ENCODE data around the gene SLC6A9. TPM values are rescaled to one million over a fixed set of nuclear protein-coding genes. Genes with fewer than 3 reads are reported as not detected.

Gene SLC6A9
- polyA plus RNA-seq, 2 of the 4 experiments (the other 2 are of a cell fraction): 9.0 to 17.7 TPM

DNA sequence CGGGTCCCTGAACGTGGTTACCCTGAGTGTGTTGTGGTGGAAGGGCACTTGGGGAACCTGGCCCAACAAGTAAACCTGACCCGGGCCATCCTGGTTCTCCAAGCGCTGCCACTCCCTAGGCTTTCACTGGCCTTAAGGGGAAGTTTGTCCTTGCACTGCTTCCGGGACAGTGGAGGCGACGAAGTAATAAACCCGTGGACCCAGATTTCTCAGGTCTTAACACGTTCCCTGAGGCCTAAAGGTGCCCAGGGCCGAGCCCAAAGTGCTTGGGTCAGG is 40.1 kb downstream of the SLC6A9 start:
- Histone ChIP-seq H3K4me2 (peak overlapping the region; percentile 98), H3K9me3 (no peaks in the 10 kb centered on the region), H3K4me3 (peak overlapping the region; percentile 84), H3K27ac (peak overlapping the region; percentile 87 to 89), H3K4me1 (peaks cover 31% of the 10 kb centered on the region)
- CTCF ChIA-PET: interaction anchor here (0.9 to 4.1 kb wide), 2 partner anchors 13 to 227 kb away, joined by 3 to 18 read pairs; no protein-coding TSS in a partner anchor
- DNase-seq (ENCODE audit: low read depth in 1 of 2, low spot score in 1 of 2) (no peak), FAIRE-seq (no peak), ATAC-seq (peak; percentile 32 to 54; a peak in 2 of 6 replicates)
- POLR2A ChIA-PET: no interaction called here
- WGBS (ENCODE audit: missing lambda C conversion rate): 0% methylated on average over 3 of the region's 10 CpGs
- no peak for TF ChIP-seq FOSL2 (IDR thresholded peaks at IDR 0.05)
- no peak for TF ChIP-seq FOSL2 (CRISPR knock-in tag; IDR thresholded peaks at IDR 0.05)
- TF ChIP-seq, protein P1, sequence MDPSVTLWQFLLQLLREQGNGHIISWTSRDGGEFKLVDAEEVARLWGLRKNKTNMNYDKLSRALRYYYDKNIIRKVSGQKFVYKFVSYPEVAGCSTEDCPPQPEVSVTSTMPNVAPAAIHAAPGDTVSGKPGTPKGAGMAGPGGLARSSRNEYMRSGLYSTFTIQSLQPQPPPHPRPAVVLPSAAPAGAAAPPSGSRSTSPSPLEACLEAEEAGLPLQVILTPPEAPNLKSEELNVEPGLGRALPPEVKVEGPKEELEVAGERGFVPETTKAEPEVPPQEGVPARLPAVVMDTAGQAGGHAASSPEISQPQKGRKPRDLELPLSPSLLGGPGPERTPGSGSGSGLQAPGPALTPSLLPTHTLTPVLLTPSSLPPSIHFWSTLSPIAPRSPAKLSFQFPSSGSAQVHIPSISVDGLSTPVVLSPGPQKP (IDR thresholded peaks at IDR 0.05; ENCODE audit: low read depth, low read length): no peak
- no peak for TF ChIP-seq RNF2 (IDR thresholded peaks at IDR 0.05; ENCODE audit: borderline replicate concordance, low read depth)
- no peak for TF ChIP-seq MAZ (IDR thresholded peaks at IDR 0.05; ENCODE audit: borderline replicate concordance, low read depth, low read length)
- TF ChIP-seq FOSB (CRISPR knock-in tag; IDR thresholded peaks at IDR 0.05): 0 out of 2 replicates have a peak, but pooled peaks have one; percentile 46
- no peak for TF ChIP-seq EHF (CRISPR knock-in tag; IDR thresholded peaks at IDR 0.05)
- TF ChIP-seq SMC3 (IDR thresholded peaks at IDR 0.05): no peak
- no peak for TF ChIP-seq ESRRA (IDR thresholded peaks at IDR 0.05; ENCODE audit: borderline replicate concordance, low read length)
- no peak for TF ChIP-seq MYC (IDR thresholded peaks at IDR 0.05; ENCODE audit: borderline replicate concordance, low read length)
- TF ChIP-seq RARB (CRISPR knock-in tag; IDR thresholded peaks at IDR 0.05): no peak
- 0 out of 3 replicates have a peak, but pooled peaks have one; percentile 15 for TF ChIP-seq BCL3 (IDR thresholded peaks at IDR 0.05)
- no peak for TF ChIP-seq PBX3 (IDR thresholded peaks at IDR 0.05)

DNA sequence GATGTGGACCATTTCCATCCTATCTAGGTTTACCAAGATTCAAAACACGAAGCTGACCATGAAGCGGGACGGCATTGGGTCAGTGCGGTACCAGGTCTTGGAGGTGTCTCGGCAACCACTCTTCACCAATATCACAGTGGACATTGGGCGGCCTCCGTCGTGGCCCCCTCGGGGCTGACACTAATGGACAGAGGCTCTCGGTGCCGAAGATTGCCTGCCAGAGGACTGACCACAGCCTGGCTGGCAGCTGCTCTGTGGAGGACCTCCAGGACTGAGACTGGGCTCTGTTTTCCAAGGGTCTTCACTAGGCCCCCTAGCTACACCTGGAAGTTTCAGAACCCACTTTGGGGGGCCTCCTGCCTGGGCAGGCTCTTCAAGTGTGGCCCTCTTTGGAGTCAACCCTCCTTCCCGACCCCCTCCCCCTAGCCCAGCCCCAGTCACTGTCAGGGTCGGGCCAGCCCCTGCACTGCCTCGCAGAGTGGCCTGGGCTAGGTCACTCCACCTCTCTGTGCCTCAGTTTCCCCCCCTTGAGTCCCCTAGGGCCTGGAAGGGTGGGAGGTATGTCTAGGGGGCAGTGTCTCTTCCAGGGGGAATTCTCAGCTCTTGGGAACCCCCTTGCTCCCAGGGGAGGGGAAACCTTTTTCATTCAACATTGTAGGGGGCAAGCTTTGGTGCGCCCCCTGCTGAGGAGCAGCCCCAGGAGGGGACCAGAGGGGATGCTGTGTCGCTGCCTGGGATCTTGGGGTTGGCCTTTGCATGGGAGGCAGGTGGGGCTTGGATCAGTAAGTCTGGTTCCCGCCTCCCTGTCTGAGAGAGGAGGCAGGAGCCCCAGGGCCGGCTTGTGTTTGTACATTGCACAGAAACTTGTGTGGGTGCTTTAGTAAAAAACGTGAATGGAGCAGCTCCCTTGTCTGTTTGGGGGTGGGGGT is 40.7 kb downstream of the SLC6A9 start:
- H3K4me3 ChIP-seq: peak overlapping the region; percentile 84
- peak overlapping the region; percentile 98 for H3K4me2 ChIP-seq
- H3K27ac ChIP-seq: peak overlapping the region; percentile 87 to 89
- peak; percentile 9; the same call in 1 of the 3 replicates for TF ChIP-seq CTCF (IDR thresholded peaks at IDR 0.05)
- no peak for TF ChIP-seq EHF (CRISPR knock-in tag; IDR thresholded peaks at IDR 0.05)
- CTCF ChIA-PET: interaction anchor here (0.9 to 4.1 kb wide), 3 partner anchors 13 to 227 kb away, joined by 3 to 18 read pairs (median 7); no protein-coding TSS in a partner anchor
- no peak for DNase-seq (ENCODE audit: low read depth in 1 of 2, low spot score in 1 of 2)
- WGBS (ENCODE audit: missing lambda C conversion rate): 71% methylated on average over 14 of the region's 19 CpGs
- no peak for FAIRE-seq
- H3K9me3 ChIP-seq: no peaks in the 10 kb centered on the region
- POLR2A ChIA-PET: no interaction called here
- ATAC-seq: peak; percentile 3 to 6; a peak in 3 of 6 replicates
- H3K4me1 ChIP-seq: peaks cover 37% of the 10 kb centered on the region
